ENCODE data around the gene TSEN2. TPM values are rescaled to one million over a fixed set of nuclear protein-coding genes. Genes with fewer than 3 reads are reported as not detected.
"Not testable (repeated sequence)": the region's sequence is repeated elsewhere in the genome, so short reads cannot be mapped to it uniquely, and the experiment has no call there.

TSEN2 gene
- total RNA-seq, 2 donors from 2014 or later, result 12.8 to 12.9 TPM

GRCh38 chr3:12465836-12466225 lies 18.4 kb upstream of the TSEN2 start:
- Histone ChIP-seq H3K9me3 (no peaks in the 10 kb centered on the region), H3K4me3 (no peak overlapping the region)

GRCh38 chr3:12467746-12468145 lies 16.5 kb upstream of the TSEN2 start:
- no peaks in the 10 kb centered on the region for H3K27me3 ChIP-seq
- H3K9me3 ChIP-seq, result no peaks in the 10 kb centered on the region
- no peak for TF ChIP-seq CTCF (IDR thresholded peaks at IDR 0.05)
- no peak for DNase-seq (ENCODE audit: low spot score)
- no peak overlapping the region for H3K27ac ChIP-seq
- H3K36me3 ChIP-seq, result no peaks in the 10 kb centered on the region
- peaks cover 0 to 2% of the 10 kb centered on the region in 2 donors for H3K4me1 ChIP-seq
- H3K4me3 ChIP-seq, result no peak overlapping the region

More at GRCh38 chr3:12465836-12466225, 18.4 kb upstream of the TSEN2 start:
- no peaks in the 10 kb centered on the region for H3K27me3 ChIP-seq
- DNase-seq (ENCODE audit: low spot score), result no peak
- H3K36me3 ChIP-seq, result no peaks in the 10 kb centered on the region
- no peak for TF ChIP-seq CTCF (IDR thresholded peaks at IDR 0.05)
- peaks cover 0 to 8% of the 10 kb centered on the region in 2 donors for H3K4me1 ChIP-seq
- no peak overlapping the region for H3K27ac ChIP-seq

- Histone ChIP-seq H3K4me3 (no peak overlapping the region), H3K36me3 (no peaks in the 10 kb centered on the region), H3K4me1 (no peaks in the 10 kb centered on the region), H3K27me3 (no peaks in the 10 kb centered on the region), H3K9me3 (no peaks in the 10 kb centered on the region), H3K27ac (no peak overlapping the region)
- TF ChIP-seq CTCF (IDR thresholded peaks at IDR 0.05), result no peak
- DNase-seq (ENCODE audit: low spot score), result no peak
These were observed 16.0 kb upstream of the TSEN2 start for GRCh38 chr3:12468276-12468675.

GRCh38 chr3:12468757-12469156 lies 15.5 kb upstream of the TSEN2 start:
- no peak overlapping the region for H3K4me3 ChIP-seq
- H3K27ac ChIP-seq, result no peak overlapping the region
- H3K4me1 ChIP-seq, result no peaks in the 10 kb centered on the region
- no peaks in the 10 kb centered on the region for H3K27me3 ChIP-seq
- no peak for TF ChIP-seq CTCF (IDR thresholded peaks at IDR 0.05)
- no peaks in the 10 kb centered on the region for H3K36me3 ChIP-seq
- DNase-seq (ENCODE audit: low spot score), result no peak
- H3K9me3 ChIP-seq, result no peaks in the 10 kb centered on the region

GRCh38 chr3:12469222-12469621 lies 15.1 kb upstream of the TSEN2 start:
- not testable (repeated sequence) for DNase-seq (ENCODE audit: low spot score); H3K36me3 ChIP-seq; H3K27ac ChIP-seq; H3K4me1 ChIP-seq; H3K27me3 ChIP-seq; H3K4me3 ChIP-seq; H3K9me3 ChIP-seq

GRCh38 chr3:12470111-12470510 lies 14.2 kb upstream of the TSEN2 start:
- H3K36me3 ChIP-seq, result no peaks in the 10 kb centered on the region
- H3K27me3 ChIP-seq, result no peaks in the 10 kb centered on the region
- TF ChIP-seq CTCF (IDR thresholded peaks at IDR 0.05), result no peak
- H3K9me3 ChIP-seq, result no peaks in the 10 kb centered on the region
- no peak for DNase-seq (ENCODE audit: low spot score)
- H3K4me1 ChIP-seq, result no peaks in the 10 kb centered on the region
- no peak overlapping the region for H3K4me3 ChIP-seq
- H3K27ac ChIP-seq, result no peak overlapping the region
